HCT116 (cell line): ENCODE results near the gene PDE8A. TPM values are rescaled to one million over a fixed set of nuclear protein-coding genes. Genes with fewer than 3 reads are reported as not detected.
"Not testable (repeated sequence)": the region's sequence is repeated elsewhere in the genome, so short reads cannot be mapped to it uniquely, and the experiment has no call there.

Experiments
- ATAC-seq: fragments of 200-7000 bp; cut with Tn5 transposase; 2 replicates; pipeline ENCODE4 v1.9.1; 2020; ENCODE audit warnings: mild to moderate bottlenecking, moderate library complexity
- BruUV-seq: library from RNA; stranded (reverse); fragments of 400-500 nt; replicated peaks from 2 replicates; lab custom pipeline; 2021; lab: Mats Ljungman, UMichigan
- CTCF ChIA-PET: fragments of 300-600 bp; sonication (Branson Sonifier 250); formaldehyde crosslinking; loops from one replicate; lab custom pipeline; 2021; ENCODE audit warnings: antibody characterized with exemption; lab: Charles Lee
- POLR2A ChIA-PET: fragments of 300-600, 350-600 bp; sonication (Branson Sonifier 250); formaldehyde crosslinking; loops from one replicate; lab custom pipeline; 2021; ENCODE audit warnings: antibody characterized with exemption; lab: Charles Lee
- RAD21 ChIA-PET, 2 experiments: fragments of 300-600 bp; sonication (Branson Sonifier 250); formaldehyde crosslinking; loops; one replicate each; lab custom pipeline; 2023; ENCODE audit warnings: low total read pairs in 2 of 2; ENCODE audit not compliant: uncharacterized antibody in 2 of 2, unreplicated experiment in 2 of 2, low non-redundant PET in 1 of 2; lab: Charles Lee
- DNase-seq: peaks from one replicate; pipeline ENCODE4 v3.0.0-alpha.2; 2010; ENCODE audit warnings: low read depth, low spot score
- H2AFZ ChIP-seq: fragments of 200-600 bp; shearing (Covaris generic), sonication (generic); 2 replicates; pipeline ENCODE4 v1.6.1; 2017; ENCODE audit warnings: low read depth, mixed run types, mixed read lengths, antibody characterized with exemption, low read length; ENCODE audit not compliant: poor library complexity, severe bottlenecking
- H3K27ac ChIP-seq: 2 replicates; pipeline ENCODE4 v1.5.1; 2012; ENCODE audit warnings: low read depth, low read length
- H3K27me3 ChIP-seq: fragments of 200-600 bp; sonication (generic); 2 replicates; pipeline ENCODE4 v1.6.1; 2016; ENCODE audit warnings: mixed run types, low read length, mixed read lengths; ENCODE audit not compliant: insufficient read depth
- H3K36me3 ChIP-seq, 2 experiments: fragments of 200-500 bp in 1 of 2; fragments of 200-600 bp in 1 of 2; sonication (Bioruptor generic) in 1 of 2; sonication (generic) in 1 of 2; 2 replicates each; pipeline versions ENCODE4 v1.5.1 to v1.6.1; 2014 to 2016; ENCODE audit warnings: low read length in 2 of 2, inconsistent platforms in 1 of 2, mixed read lengths in 1 of 2, mixed run types in 1 of 2; ENCODE audit not compliant: insufficient read depth in 2 of 2, control insufficient read depth in 1 of 2
- H3K4me1 ChIP-seq, 2 experiments: fragments of 200-600 bp in 1 of 2; sonication (generic) in 1 of 2; 2 replicates each; pipeline versions ENCODE4 v1.5.1 to v1.6.1; 2012 to 2017; ENCODE audit warnings: low read length in 2 of 2, inconsistent platforms in 1 of 2, mild to moderate bottlenecking in 1 of 2, mixed read lengths in 1 of 2, mixed run types in 1 of 2, moderate library complexity in 1 of 2; ENCODE audit not compliant: insufficient read depth in 2 of 2, control insufficient read depth in 1 of 2
- H3K4me2 ChIP-seq: fragments of 200-600 bp; sonication (generic); 2 replicates; pipeline ENCODE4 v1.6.1; 2017; ENCODE audit warnings: mixed run types, low read length, mixed read lengths
- H3K4me3 ChIP-seq, 2 experiments: fragments of 200-600 bp in 1 of 2; sonication (generic) in 1 of 2; replicated peaks in 1 of 2; 2 replicates each; pipeline ENCODE4 v1.5.1; 2011 to 2016; ENCODE audit warnings: low read length in 2 of 2, control low read depth in 1 of 2, low read depth in 1 of 2, mild to moderate bottlenecking in 1 of 2, mixed read lengths in 1 of 2, mixed run types in 1 of 2
- H3K79me2 ChIP-seq: fragments of 200-600 bp; sonication (generic); 2 replicates; pipeline ENCODE4 v1.6.1; 2017; ENCODE audit warnings: mild to moderate bottlenecking, mixed run types, low read length, moderate library complexity, mixed read lengths; ENCODE audit not compliant: insufficient read depth
- H3K9ac ChIP-seq: fragments of 200-600 bp; sonication (generic); 2 replicates; pipeline ENCODE4 v1.6.1; 2016; ENCODE audit warnings: low read length, mixed read lengths
- H3K9me2 ChIP-seq: fragments of 200-600 bp; sonication (generic), shearing (Covaris generic); 2 replicates; pipeline ENCODE4 v1.6.1; 2017; ENCODE audit warnings: mixed run types, mild to moderate bottlenecking, moderate library complexity; ENCODE audit not compliant: insufficient read depth
- H3K9me3 ChIP-seq, 2 experiments: fragments of 200-500 bp in 1 of 2; fragments of 200-600 bp in 1 of 2; sonication (Bioruptor generic) in 1 of 2; sonication (generic) in 1 of 2; 2 replicates each; pipeline ENCODE4 v1.6.1; 2014 to 2017; ENCODE audit warnings: low read length in 2 of 2, mixed read lengths in 2 of 2, inconsistent platforms in 1 of 2, low read depth in 1 of 2, mild to moderate bottlenecking in 1 of 2, mixed run types in 1 of 2, moderate library complexity in 1 of 2; ENCODE audit not compliant: control insufficient read depth in 1 of 2, insufficient read depth in 1 of 2
- H4K20me1 ChIP-seq: fragments of 200-600 bp; sonication (generic), shearing (Covaris generic); 2 replicates; pipeline ENCODE4 v1.6.1; 2017; ENCODE audit warnings: mixed run types, mild to moderate bottlenecking, moderate library complexity; ENCODE audit not compliant: insufficient read depth
- EZH2phosphoT487 ChIP-seq: fragments of 200-600 bp; IDR thresholded peaks from 2 replicates; pipeline ENCODE4 v1.6.1; 2018; ENCODE audit warnings: antibody characterized with exemption, borderline replicate concordance
- POLR2A ChIP-seq: IDR thresholded peaks from 2 replicates; pipeline ENCODE4 v1.7.0; 2011; ENCODE audit warnings: borderline replicate concordance; ENCODE audit not compliant: insufficient read depth, insufficient read length; ENCODE audit errors: extremely low read depth
- SP1 ChIP-seq: IDR thresholded peaks from 2 replicates; pipeline ENCODE4 v1.6.1; 2012; ENCODE audit warnings: low read depth
- YY1 ChIP-seq: IDR thresholded peaks from 2 replicates; pipeline ENCODE4 v1.6.1; 2011; ENCODE audit warnings: low read length, low read depth, moderate library complexity, mild to moderate bottlenecking; ENCODE audit not compliant: insufficient replicate concordance; ENCODE audit errors: extremely low read depth
- ZFX ChIP-seq: fragments of 450-650 bp; IDR thresholded peaks from 2 replicates; pipeline ENCODE4 v1.6.1; 2017
- intact Hi-C: fragments of 100-400 bp; cut with micrococcal nuclease; formaldehyde crosslinking; loops from 2 replicates; pipeline ENCODE4 v1.10.0; 2022
- total RNA-seq: library from RNA; stranded (reverse); gene quantifications from one replicate; pipeline ENCODE4 v1.2.1, GENCODE V29; 2021; ENCODE audit not compliant: unreplicated experiment

Gene PDE8A
- total RNA-seq, 1 experiment from 2014 or later = 37.8 TPM

DNA sequence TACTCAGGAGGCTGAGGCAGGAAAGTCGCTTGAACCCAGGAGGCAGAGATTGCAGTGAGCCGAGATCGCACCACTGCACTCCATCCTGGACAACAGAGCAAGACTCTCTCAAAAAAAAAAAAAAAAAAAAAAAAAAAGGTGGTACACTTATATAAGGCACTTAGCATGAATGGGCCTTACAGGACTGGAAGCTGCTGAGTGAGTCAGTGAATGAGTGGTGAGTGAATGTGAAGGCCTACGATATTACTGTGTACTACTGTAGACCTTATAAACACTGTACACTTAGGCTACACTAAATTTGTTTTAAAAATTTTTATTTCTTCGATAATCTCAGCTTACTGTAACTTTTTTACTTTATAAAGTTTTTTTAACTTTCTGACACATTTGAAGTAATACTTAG, 15.1 kb downstream of the PDE8A start:
- POLR2A ChIA-PET = interaction anchor here (0.9 kb wide), 1 partner anchor 15 kb away, joined by 3 read pairs; the partner anchor contains the start of gene PDE8A
- H3K4me3 ChIP-seq, H3K9me3 ChIP-seq, ATAC-seq, H2AFZ ChIP-seq, CTCF ChIA-PET, H3K36me3 ChIP-seq, H3K27ac ChIP-seq, RAD21 ChIA-PET, intact Hi-C loops, BruUV-seq, H3K9me2 ChIP-seq, DNase-seq, H3K9ac ChIP-seq, H4K20me1 ChIP-seq, H3K27me3 ChIP-seq, H3K4me2 ChIP-seq: not testable (repeated sequence)
- H3K79me2 ChIP-seq = peaks cover 77% of the 10 kb centered on the region
- H3K4me1 ChIP-seq = peaks cover 12 to 13% of the 10 kb centered on the region in 2 experiments

GRCh38 chr15:84997214-84997613, 15.6 kb downstream of the PDE8A start:
- H3K9me2 ChIP-seq, H2AFZ ChIP-seq, H3K9me3 ChIP-seq, BruUV-seq, H3K9ac ChIP-seq, ATAC-seq, H3K4me2 ChIP-seq, H3K4me3 ChIP-seq, H3K27ac ChIP-seq, H3K36me3 ChIP-seq, CTCF ChIA-PET, RAD21 ChIA-PET, H4K20me1 ChIP-seq, DNase-seq, POLR2A ChIA-PET, H3K4me1 ChIP-seq, intact Hi-C loops, H3K27me3 ChIP-seq: not testable (repeated sequence)
- peaks cover 77% of the 10 kb centered on the region for H3K79me2 ChIP-seq

GRCh38 chr15:85000189-85000864, 18.7 kb downstream of the PDE8A start:
- Histone ChIP-seq H3K79me2 (peaks cover 80% of the 10 kb centered on the region), H3K36me3 (no peaks in the 10 kb centered on the region), H3K4me3 (no peak overlapping the region), H2AFZ (no peak overlapping the region), H3K4me2 (no peak overlapping the region), H4K20me1 (no peaks in the 10 kb centered on the region), H3K27ac (no peak overlapping the region), H3K9me3 (no peaks in the 10 kb centered on the region), H3K27me3 (no peaks in the 10 kb centered on the region), H3K9ac (no peak overlapping the region), H3K9me2 (no peaks in the 10 kb centered on the region), H3K4me1 (no peaks in the 10 kb centered on the region)
- no peak for DNase-seq
- no TSS peak for BruUV-seq
- ChIA-PET POLR2A (interaction anchor here (0.8 kb wide), 1 partner anchor 22 kb away, joined by 3 read pairs; no protein-coding TSS in a partner anchor), CTCF (no interaction called here), RAD21 (no interaction called here)
- no peak for TF ChIP-seq SP1
- TF ChIP-seq POLR2A = no peak
- no peak for TF ChIP-seq YY1
- no peak for TF ChIP-seq EZH2phosphoT487
- TF ChIP-seq ZFX = no peak
- intact Hi-C loops = no loop called here
- ATAC-seq = no peak
